HG02610 (cell line): ENCODE data around the gene GPR141.
A peak's percentile ranks its signal among the peaks of the same experiment; 100 is the strongest.
"Not testable (repeated sequence)": the region's sequence is repeated elsewhere in the genome, so short reads cannot be mapped to it uniquely, and the experiment has no call there.

Source experiments
- ATAC-seq: cut with Tn5 transposase; IDR thresholded peaks from one replicate; pipeline ENCODE4 v1.9.1; 2021; ENCODE audit warnings: mild to moderate bottlenecking, moderate library complexity; ENCODE audit not compliant: unreplicated experiment

The GPR141 gene

DNA sequence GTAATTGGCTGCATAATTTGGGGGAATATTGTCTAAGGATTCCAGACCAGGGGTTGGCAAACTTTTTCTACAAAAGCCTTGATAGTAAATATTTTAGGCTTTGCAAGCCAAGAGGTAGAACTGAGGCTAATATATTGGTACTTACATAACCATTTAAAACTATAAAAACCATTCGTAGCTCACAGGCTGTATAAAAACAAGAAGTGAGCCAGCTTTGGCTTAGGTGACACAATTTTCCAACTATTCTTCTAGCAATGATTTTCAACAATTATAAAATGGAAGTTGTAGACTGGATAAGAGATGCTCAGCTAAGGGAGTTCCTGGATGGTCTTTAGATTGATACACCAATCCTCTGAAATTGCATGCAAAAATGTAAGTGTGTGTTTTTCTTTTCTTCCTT lies 1.4 kb downstream of the GPR141 start:
- no peak for ATAC-seq

DNA sequence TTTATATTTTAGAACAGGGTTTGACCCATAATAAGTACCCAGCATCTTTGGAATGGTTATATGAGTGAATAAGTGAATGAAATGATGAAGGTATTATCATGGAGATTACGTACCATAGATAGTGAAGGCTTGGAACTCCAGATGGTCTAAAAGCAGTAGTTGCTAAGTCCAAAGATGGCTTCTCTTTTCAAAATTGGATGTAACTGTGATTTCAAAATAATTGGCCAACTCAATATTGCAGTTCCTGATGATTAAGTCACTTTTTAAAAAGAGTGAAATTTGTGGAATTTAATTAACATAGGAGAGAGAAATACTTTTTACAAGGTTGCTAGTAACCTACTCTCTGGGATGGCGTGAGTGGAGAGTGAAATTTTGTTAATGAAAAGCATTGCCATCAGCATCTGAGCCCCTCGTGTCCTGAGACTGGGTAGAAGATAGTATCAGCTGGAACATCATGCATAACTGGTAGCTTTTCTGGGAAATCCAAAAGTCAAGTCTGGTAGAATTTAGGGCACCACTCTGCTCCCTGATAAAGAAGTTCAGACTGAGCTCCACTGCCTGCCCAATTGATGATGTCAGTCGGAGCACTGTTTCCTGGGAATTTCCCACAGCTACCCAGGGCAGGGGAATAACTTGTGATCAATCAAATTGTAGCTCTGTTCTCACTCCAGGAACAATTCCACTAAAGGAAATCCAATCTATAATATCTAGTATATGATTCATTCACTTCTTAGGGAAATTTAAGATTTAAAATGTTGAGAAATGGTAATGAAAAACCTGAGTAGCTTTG lies 3.2 kb downstream of the GPR141 start:
- ATAC-seq, result no peak

DNA sequence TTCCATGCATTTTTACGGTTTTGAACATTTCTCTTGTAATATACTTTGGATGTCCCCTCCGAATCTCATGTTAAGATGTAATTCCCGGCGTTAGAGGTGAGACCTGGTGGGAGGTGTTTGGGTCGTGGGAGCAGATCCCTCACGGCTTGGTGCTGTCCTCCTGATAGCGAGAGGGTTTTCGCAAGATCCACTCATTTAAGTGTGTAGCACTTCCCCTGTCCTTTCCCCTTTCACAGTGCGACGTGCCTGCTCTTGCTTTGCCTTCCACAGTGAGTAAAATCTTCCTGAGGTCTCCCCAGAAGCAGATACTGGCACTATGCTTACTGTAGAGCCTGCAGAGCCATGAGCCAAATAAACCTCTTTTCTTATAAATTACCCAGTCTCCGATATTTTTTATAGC lies 6.6 kb downstream of the GPR141 start:
- ATAC-seq, result no peak

DNA sequence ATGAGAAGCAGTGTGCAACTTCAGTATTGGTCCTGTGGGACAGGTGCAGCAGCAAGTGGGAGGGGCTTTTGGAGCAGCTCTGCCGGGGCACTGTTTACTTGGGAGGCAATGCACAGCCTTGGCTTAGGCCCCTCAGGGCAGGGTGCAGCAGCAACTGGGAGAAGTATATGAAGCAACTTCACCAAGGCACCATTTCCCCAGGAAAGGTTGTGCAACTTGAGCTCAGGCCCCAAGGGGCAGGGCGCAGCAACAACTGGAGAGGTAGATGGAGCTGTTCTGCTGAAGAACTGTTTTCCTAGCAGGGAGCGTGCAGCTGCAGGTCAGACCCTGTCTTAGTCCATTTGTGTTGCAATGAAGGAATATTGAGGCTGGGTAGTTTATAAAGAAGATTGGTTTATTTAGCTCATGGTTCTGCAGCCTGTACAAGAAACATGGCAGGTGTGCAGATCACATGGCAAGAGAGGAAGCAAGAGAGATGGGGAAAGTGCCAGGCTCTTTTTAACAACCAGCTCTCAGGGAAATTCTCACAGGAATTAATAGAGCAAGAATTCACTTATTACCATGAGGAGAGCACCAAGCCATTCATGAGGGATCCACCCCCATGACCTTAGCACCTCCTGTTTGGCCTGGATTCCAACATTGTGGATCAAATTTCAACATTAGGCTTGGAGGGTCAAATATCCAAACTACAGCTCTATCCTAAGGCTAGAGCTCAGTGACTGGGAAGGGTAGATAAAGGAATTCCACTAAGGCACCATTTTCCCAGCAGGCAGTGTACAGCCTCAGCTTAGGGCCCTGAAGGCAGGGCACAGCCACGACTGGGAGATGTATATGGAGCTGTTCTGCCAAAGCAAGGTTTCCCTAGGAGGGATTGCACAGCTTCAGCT lies 10.9 kb downstream of the GPR141 start:
- ATAC-seq, result no peak

DNA sequence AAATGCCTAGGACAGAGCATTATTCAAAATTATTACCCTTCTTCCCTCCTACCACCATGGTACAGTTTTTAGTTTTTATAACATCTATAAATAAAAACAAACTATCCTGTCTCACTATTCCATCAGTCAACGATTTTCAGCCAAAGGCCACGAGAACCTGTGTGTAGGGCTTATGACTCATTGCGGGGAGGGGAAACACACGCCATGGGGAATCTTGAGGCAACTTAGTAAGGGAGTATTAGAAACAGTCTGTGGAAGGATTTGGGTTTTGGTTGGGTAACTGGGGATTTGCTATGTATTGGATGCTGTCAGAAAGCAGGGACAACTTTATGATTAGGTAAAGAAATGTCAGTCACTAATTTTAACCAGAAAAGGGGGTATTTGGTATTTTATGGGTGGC lies 14.7 kb downstream of the GPR141 start:
- ATAC-seq, result peak; percentile 54

DNA sequence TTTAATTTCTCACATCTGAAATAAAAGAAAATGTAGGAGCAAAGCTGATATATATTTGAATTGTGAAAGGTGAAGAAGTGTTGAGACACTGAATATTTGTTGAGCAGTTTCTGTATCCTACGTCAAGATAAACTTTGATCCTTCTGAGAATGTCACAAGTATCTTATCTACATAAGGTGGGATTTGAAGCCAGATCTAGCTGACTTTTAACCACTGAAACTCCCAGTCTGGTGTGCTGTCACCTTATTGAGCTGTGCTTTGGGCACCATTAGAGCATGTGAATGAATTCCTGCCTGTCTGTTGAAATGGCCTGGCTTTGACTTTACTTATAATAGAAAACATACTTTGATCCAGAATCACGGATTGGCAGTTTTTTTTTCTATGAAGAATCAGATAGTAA lies 15.2 kb downstream of the GPR141 start:
- ATAC-seq, result no peak

DNA sequence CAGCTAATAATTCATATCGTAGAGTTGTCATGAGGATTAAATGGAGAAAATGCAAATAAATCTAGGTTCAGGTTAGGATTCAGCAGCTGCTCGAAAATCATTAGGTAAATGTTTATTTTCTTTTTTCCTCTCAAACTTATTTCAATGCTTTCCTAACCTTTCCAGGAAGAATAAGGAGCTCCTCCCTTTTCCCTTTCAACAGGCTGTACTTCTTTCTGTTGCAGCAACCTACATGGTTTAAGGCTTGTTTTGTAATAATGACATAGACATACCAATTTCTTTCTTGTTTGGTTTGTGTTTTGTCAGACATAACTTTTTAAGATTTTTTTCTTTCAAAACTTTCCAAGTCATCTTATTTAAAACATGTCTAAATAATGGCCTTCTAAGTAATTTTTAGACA lies 18.2 kb downstream of the GPR141 start:
- ATAC-seq, result no peak

DNA sequence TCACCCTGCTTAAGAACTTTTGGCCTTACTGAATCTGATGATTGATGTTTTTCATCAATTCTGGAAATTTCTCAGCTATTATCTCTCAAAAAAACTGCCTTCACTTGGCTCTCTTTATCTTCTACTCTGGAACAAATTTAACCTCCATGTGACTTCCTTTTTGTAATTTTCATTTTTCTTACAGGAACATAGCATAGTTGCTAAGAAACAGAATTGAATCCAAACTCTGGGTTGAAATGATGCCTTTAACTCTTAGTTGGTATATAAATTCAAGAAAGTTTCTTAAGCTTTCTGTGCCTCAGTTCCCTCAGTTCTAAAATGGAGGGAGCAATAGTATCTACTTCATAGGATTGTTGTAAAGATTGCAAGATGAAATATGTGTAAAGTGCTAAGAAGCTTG lies 19.8 kb downstream of the GPR141 start:
- no peak for ATAC-seq

DNA sequence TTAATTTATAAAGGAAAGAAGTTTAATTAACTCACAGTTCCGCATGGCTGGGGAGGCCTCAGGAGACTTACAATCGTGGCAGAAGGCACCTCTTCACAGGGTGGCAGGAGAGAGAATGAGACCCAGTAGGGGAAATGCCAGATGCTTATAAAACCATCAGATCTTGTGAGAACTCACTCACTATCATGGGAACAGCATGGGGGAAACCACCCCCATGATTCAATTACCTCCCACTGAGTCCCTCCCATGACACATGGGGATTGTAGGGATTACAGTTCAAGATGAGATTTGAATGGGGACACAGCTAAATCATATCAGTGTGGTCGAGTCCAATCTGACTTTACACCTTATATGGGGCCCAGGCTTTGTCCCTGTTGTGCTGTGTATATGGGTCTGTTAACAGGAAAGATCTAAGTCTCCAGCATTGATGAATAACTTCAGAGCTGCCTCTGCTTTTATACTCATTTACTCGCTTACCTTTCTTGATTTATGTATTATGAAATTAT lies 20.8 kb downstream of the GPR141 start:
- not testable (repeated sequence) for ATAC-seq

DNA sequence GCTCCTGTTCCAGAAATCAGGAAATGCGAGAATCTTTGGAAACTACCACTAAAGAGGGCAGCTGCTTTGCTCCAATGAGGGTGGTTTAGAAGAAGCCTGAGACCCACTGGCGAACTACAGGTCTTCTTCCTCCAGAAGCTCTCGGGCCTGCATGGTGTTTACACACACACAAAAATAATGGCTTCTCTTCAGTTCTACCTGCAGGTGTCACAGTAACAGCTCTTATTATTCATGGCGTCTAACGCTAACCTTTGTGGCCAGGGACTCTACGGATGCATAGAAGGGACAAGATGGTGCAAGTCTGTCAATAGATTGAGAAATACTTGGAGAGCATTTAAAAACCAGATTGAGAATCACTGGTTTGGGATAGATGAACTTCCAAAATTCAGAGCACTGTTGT lies 22.4 kb downstream of the GPR141 start:
- ATAC-seq, result no peak

DNA sequence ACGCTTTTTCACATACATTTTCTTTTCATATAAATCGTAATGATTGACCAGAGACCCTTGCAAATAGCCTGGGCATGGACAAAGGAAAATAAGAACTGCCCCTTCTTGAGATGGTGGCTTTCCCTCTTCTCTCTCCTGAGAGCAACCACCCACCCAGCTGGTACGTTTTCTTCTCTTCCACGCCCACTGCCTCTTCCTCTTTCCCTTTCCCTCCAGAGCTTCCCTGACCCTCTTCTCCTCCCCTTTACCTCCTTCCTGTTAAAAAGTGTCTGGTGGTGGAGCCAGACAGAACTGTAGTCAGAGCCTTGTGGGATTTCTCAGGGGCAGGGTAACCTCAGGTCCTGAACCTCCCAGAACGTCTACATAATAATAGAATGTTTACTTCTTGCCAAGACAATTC lies 23.2 kb downstream of the GPR141 start:
- no peak for ATAC-seq

DNA sequence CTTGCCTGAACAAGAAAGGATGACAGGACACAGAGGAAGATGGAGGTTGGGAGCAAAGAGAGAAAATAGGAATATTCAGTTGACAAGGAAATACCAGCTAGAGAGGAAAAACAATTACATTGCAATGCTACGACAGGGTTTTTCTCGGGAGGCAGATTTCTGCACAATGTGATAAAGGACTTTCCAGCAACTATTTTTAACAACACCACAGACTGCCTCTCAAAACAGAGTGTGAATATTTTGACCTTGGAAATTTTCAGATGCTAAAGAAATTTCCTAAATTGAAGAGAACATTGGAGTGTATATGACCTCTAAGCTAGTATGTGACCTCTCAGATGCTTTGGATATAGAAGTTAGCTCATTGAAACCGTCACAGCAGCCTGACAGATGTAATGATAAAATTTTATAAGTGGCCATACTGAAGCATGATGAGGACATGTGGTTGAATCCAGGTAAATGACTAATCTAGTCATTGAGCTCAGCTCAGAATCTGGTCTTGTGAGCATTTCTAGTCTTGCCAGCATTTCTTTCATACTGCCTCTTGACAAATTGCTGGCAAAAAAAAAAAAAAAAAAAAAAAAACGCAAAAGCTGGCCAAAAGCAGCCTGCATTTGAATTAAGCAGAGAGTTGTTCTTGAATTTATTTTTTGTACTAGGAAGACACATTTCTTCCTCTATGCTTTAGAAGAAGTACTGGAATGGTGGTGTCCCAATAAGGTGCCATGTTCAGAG lies 24.4 kb downstream of the GPR141 start:
- ATAC-seq, result no peak

DNA sequence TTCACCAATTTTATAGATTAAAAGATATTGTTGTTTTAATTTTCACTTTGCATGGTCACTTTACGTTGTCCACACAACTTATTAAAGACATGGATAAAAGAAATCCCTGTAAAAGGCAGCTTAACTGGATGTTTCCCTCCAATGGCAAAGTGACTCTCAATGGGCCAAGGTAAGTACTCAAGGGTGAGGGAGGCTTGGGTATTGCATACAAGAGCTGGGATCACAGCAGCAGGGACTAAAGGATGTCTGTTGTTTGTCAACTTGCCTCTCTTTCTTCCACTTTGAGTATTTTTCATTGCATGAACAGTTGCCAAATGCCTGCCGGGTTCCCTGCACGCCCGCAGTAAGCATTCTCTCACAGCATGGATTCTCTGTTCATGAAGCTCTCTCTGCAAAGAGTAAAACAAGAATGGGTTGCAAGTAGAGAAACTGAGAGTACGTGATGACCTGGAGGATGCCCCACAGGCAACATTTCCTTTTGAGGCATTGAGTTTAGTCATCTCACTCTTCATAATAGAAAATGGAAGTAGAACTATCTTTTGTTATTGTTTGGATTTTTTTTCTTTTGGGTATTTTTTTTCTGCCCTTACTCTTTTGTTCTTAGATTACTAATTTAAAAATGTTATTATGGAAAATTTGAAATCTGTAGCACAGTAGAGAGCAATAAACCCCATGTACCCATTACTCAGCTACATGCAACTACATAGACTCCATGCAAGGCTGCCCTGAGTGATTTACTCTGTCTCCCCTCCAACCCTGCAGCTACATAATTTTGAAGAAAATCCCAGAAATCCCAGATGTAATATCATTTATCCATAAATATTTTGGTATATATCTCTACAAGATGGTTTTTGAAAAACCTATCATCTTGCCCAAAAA lies 26.3 kb downstream of the GPR141 start:
- ATAC-seq, result peak; percentile 93

DNA sequence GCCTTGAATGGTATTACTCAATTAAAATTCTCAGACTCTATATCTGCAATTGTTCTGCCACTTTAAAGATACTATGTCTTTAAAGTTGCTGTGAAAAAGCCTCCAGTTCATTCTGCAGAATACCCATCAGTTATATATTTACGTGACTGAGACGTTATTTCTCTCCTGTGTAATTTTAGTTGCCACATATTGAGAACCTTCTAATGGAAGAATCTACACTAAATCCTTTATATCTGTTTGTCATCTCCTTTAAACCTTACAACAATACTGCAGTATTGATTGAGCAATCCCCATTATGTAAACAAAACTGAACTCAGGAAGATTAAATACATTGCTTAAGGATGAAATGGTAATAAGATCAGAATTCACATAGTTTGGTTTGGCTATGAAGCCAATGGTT lies 30.0 kb downstream of the GPR141 start:
- ATAC-seq, result no peak

DNA sequence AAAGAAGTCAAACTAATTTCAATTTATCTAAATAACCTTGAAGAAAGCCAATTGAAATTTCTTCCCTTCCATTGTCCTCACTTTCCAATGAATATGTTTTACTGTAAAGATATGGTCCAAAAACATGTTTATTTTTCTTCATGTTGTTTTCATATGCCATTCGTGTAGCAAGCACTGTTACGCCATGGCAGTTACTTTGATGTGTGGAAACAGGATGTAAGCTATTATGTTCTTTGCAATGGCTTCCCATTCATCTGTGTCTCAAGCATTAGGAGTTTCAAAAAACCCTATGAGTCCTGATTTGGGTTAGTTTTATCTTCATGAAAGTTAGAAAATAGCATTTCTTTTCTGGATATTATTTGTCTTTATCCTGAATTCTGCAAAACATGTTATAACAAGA lies 31.0 kb downstream of the GPR141 start:
- no peak for ATAC-seq

DNA sequence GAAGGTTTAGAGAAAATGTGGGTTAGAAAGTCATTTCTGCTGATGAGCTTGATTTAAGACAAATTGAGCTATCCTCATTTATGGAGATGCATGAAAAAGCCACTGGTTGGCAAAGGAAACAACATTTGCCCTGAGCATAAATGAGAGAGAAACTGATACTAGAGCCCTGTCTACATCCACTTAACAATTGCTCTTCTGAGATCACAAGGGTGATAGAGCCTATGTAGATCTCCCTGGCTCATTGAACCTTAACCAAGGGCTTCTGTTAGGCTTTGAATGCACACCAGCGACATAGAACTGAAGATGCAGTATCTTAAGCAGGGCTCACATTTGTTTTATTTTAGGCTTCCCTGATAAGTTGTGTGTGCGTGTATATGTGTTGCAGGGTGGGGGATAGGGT lies 35.0 kb downstream of the GPR141 start:
- peak; percentile 41 for ATAC-seq

DNA sequence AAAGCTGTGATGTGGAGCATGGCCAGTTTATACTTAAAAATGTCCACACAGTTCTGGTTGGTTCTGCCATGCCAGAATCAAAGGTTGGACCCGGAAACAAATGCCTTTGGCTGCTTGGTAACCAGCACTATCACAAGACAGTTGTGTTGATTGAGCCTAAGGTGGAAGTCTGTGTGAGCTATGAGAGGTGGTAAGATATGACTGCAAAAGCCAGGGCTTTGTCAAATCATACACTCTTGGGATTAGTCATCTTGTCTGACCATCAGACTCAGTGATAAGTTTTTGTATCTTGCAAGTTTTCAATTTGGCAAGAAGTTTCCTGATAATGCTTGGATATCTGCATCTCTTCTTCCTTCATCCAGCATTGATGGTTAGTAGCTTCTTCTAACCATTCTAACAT lies 35.5 kb downstream of the GPR141 start:
- ATAC-seq, result peak; percentile 99

DNA sequence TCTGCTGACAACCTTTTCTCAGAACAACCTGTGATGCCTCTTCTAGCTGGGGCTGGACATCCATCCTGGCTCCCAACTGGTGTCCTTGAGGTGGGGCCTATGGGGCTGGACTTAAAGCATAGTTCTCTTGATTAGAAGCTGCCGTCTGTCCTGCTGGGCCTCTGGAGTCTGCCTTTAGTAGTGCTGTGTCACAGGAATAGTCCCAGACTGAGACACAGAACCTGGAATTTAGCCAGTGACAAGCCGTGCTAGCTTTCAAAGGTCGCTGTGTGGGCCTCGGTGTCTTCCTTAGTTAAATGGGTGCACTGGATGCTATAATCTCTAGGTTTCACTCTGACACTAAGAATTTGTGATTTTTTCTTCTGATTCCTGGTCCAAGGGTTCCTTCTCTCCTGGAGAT lies 41.2 kb downstream of the GPR141 start:
- ATAC-seq, result no peak

DNA sequence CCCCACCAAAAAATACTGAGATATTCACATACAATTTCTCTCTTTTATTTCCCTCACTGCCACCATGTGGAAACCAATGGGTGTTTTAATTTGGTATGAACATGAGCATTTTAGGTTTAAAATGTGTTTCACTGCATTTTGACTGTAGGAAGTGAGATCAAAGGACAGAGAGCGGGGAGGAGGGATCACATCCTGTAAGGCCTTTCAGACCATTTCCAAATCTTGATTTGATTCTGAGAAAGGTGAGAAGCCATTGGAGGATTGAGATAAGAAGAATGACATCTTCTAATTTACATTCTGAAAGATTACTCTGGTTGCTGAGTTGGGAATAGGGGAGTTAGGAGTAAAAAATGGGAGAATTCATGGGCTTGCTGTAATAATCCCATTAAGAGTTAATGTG lies 42.5 kb downstream of the GPR141 start:
- ATAC-seq, result no peak

DNA sequence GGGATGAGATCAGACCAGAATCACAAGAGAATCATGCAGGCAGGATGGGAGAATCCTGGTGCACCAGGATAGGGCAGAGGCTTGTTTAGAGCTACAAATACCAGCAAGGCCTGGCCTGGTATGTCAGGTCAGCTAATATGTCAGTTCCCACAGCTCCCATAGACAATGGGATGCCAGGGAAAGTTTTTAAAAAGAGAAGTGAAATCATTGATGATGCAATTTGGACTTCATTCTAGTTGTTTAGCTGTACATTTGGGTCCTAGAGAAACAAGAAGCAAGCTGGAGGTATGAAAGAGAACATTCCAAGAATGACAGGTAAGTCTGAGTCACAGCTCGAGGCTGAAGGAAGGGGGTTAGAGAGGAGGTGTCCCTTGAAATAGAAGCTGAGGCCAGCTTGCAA lies 45.2 kb downstream of the GPR141 start:
- ATAC-seq, result peak; percentile 70
